ENCODE measurements around the gene ZRANB3.

DNA sequence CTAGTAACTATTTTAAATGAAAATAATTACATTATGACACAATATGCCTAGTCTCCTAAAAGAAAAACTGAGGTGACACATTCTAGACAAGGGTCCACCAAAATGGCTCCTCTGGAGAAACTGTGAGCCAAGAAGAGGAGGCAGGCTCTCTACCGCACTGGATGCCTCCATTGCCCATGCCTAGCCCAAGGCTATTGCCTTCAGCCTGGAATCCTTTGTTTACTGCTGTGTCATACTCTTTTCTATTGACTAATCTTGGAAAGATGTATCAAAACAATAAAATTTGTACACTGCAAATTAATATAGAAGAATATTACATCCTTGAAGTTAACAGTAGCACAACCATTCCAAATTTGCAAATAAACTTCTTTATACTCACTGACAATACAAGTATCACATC, 311.8 kb downstream of the ZRANB3 start:
- no peak for TF ChIP-seq NFYB (CRISPR knock-in tag; conservative IDR thresholded peaks at IDR 0.05; ENCODE audit: low read depth)
- TF ChIP-seq, protein P1, sequence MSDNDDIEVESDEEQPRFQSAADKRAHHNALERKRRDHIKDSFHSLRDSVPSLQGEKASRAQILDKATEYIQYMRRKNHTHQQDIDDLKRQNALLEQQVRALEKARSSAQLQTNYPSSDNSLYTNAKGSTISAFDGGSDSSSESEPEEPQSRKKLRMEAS (CRISPR knock-in tag; IDR thresholded peaks at IDR 0.05) = no peak
- TF ChIP-seq FOXK1 (CRISPR knock-in tag; IDR thresholded peaks at IDR 0.05) = no peak
- TF ChIP-seq, protein P2, sequence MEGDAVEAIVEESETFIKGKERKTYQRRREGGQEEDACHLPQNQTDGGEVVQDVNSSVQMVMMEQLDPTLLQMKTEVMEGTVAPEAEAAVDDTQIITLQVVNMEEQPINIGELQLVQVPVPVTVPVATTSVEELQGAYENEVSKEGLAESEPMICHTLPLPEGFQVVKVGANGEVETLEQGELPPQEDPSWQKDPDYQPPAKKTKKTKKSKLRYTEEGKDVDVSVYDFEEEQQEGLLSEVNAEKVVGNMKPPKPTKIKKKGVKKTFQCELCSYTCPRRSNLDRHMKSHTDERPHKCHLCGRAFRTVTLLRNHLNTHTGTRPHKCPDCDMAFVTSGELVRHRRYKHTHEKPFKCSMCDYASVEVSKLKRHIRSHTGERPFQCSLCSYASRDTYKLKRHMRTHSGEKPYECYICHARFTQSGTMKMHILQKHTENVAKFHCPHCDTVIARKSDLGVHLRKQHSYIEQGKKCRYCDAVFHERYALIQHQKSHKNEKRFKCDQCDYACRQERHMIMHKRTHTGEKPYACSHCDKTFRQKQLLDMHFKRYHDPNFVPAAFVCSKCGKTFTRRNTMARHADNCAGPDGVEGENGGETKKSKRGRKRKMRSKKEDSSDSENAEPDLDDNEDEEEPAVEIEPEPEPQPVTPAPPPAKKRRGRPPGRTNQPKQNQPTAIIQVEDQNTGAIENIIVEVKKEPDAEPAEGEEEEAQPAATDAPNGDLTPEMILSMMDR (IDR thresholded peaks at IDR 0.05) = no peak
- TF ChIP-seq ELF4 (CRISPR knock-in tag; IDR thresholded peaks at IDR 0.05; ENCODE audit: low read depth) = no peak
- no peak for TF ChIP-seq ZNF416 (CRISPR knock-in tag; IDR thresholded peaks at IDR 0.05)
- no peak for TF ChIP-seq CREM (CRISPR knock-in tag; IDR thresholded peaks at IDR 0.05)
- no peak for TF ChIP-seq ATF1 (CRISPR knock-in tag; IDR thresholded peaks at IDR 0.05)
